ENCODE measurements around the gene CROCC. TPM values are rescaled to one million over a fixed set of nuclear protein-coding genes. Genes with fewer than 3 reads are reported as not detected.

CROCC gene
- total RNA-seq, 1 donor from 2014 or later, result 33.0 TPM

- peak; percentile 30 for DNase-seq (ENCODE audit: low spot score)
These were observed 45.4 kb downstream of the CROCC start for GRCh38 chr1:16967095-16967575.

GRCh38 chr1:16967962-16968361, 46.2 kb downstream of the CROCC start:
- no peak for DNase-seq (ENCODE audit: low spot score)

- DNase-seq (ENCODE audit: low spot score), result no peak
These were observed 46.6 kb downstream of the CROCC start for GRCh38 chr1:16968372-16968771.

GRCh38 chr1:16969057-16969611, 47.4 kb downstream of the CROCC start:
- no peak for DNase-seq (ENCODE audit: low spot score)

GRCh38 chr1:16969651-16970050, 47.9 kb downstream of the CROCC start:
- DNase-seq (ENCODE audit: low spot score), result no peak

- DNase-seq (ENCODE audit: low spot score), result no peak
These were observed 48.6 kb downstream of the CROCC start for GRCh38 chr1:16970132-16970910.

GRCh38 chr1:16971341-16972188, 49.8 kb downstream of the CROCC start:
- peak; percentile 35 for DNase-seq (ENCODE audit: low spot score)

GRCh38 chr1:16972189-16972895, 50.6 kb downstream of the CROCC start:
- no peak for DNase-seq (ENCODE audit: low spot score)

- no peak for DNase-seq (ENCODE audit: low spot score)
These were observed 51.5 kb downstream of the CROCC start for GRCh38 chr1:16973215-16973614.

- DNase-seq (ENCODE audit: low spot score), result no peak
These were observed 53.5 kb downstream of the CROCC start for GRCh38 chr1:16975211-16975610.

GRCh38 chr1:16975838-16976237, 54.1 kb downstream of the CROCC start:
- no peak for DNase-seq (ENCODE audit: low spot score)

GRCh38 chr1:16976966-16977365, 55.2 kb downstream of the CROCC start:
- DNase-seq (ENCODE audit: low spot score), result no peak

GRCh38 chr1:16977377-16977776, 55.6 kb downstream of the CROCC start:
- DNase-seq (ENCODE audit: low spot score), result no peak

GRCh38 chr1:16978139-16978538, 56.4 kb downstream of the CROCC start:
- DNase-seq (ENCODE audit: low spot score), result no peak

- peak; percentile 72 for DNase-seq (ENCODE audit: low spot score)
These were observed 57.1 kb downstream of the CROCC start for GRCh38 chr1:16978567-16979474.

GRCh38 chr1:16979475-16980327, 58.0 kb downstream of the CROCC start:
- no peak for DNase-seq (ENCODE audit: low spot score)

- no peak for DNase-seq (ENCODE audit: low spot score)
These were observed 58.9 kb downstream of the CROCC start, which contains the start of gene MFAP2 for GRCh38 chr1:16980473-16981268. Gene MFAP2 (minus strand): TSS chr1:16980620. CDS start chr1:16978273, 2,347 bp downstream.

GRCh38 chr1:16981269-16981849, 59.6 kb downstream of the CROCC start:
- no peak for DNase-seq (ENCODE audit: low spot score)
